Endothelial cell (in vitro differentiated cells): ENCODE measurements around the gene OSBPL10. TPM values are rescaled to one million over a fixed set of nuclear protein-coding genes. Genes with fewer than 3 reads are reported as not detected.

ENCODE experiments used
- DNase-seq: peaks from one replicate; pipeline ENCODE4 v3.0.0; 2021; ENCODE audit warnings: low spot score
- H3K27ac Mint-ChIP-seq: one replicate; pipeline ENCODE4 v1.8.0; 2021; ENCODE audit warnings: mixed read lengths, inconsistent platforms; ENCODE audit not compliant: unreplicated experiment
- H3K27me3 Mint-ChIP-seq: one replicate; pipeline ENCODE4 v1.8.0; 2021; ENCODE audit warnings: mild to moderate bottlenecking, moderate library complexity, mixed read lengths, inconsistent platforms; ENCODE audit not compliant: unreplicated experiment
- H3K36me3 Mint-ChIP-seq: one replicate; pipeline ENCODE4 v1.8.0; 2021; ENCODE audit warnings: mild to moderate bottlenecking, low read depth, mixed read lengths, inconsistent platforms; ENCODE audit not compliant: unreplicated experiment
- H3K4me1 Mint-ChIP-seq: one replicate; pipeline ENCODE4 v1.8.0; 2021; ENCODE audit warnings: mild to moderate bottlenecking, mixed read lengths, inconsistent platforms; ENCODE audit not compliant: unreplicated experiment
- H3K4me3 Mint-ChIP-seq: one replicate; pipeline ENCODE4 v1.8.0; 2021; ENCODE audit warnings: mild to moderate bottlenecking, mixed read lengths, inconsistent platforms; ENCODE audit not compliant: unreplicated experiment
- H3K9me3 Mint-ChIP-seq: one replicate; pipeline ENCODE4 v1.8.0; 2021; ENCODE audit warnings: mixed read lengths, inconsistent platforms; ENCODE audit not compliant: unreplicated experiment
- total RNA-seq: library from RNA; stranded (reverse); fragmentation: NEBNext Ultra II Directional; extraction: Animal tissue kit (Norgen Biotek cat#: 25700); gene quantifications from one replicate; pipeline ENCODE4 v1.2.1, GENCODE V29; 2021; ENCODE audit not compliant: unreplicated experiment
- TF ChIP-seq, protein P1 (sequence below): fragments of 200-600 bp; sonication (generic); IDR thresholded peaks from one replicate; pipeline ENCODE4 v1.5.0; 2021; ENCODE audit warnings: antibody characterized with exemption; ENCODE audit not compliant: unreplicated experiment

OSBPL10 gene
- total RNA-seq, 1 donor from 2014 or later: 61.0 TPM

GRCh38 chr3:31988271-31988670 lies 7.2 kb upstream of the OSBPL10 start:
- Mint-ChIP-seq H3K4me1 (no peaks in the 10 kb centered on the region), H3K9me3 (no peaks in the 10 kb centered on the region), H3K4me3 (no peak overlapping the region), H3K27me3 (no peaks in the 10 kb centered on the region), H3K36me3 (no peaks in the 10 kb centered on the region), H3K27ac (no peak overlapping the region)
- TF ChIP-seq, protein P1, sequence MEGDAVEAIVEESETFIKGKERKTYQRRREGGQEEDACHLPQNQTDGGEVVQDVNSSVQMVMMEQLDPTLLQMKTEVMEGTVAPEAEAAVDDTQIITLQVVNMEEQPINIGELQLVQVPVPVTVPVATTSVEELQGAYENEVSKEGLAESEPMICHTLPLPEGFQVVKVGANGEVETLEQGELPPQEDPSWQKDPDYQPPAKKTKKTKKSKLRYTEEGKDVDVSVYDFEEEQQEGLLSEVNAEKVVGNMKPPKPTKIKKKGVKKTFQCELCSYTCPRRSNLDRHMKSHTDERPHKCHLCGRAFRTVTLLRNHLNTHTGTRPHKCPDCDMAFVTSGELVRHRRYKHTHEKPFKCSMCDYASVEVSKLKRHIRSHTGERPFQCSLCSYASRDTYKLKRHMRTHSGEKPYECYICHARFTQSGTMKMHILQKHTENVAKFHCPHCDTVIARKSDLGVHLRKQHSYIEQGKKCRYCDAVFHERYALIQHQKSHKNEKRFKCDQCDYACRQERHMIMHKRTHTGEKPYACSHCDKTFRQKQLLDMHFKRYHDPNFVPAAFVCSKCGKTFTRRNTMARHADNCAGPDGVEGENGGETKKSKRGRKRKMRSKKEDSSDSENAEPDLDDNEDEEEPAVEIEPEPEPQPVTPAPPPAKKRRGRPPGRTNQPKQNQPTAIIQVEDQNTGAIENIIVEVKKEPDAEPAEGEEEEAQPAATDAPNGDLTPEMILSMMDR: no peak
- DNase-seq: no peak

GRCh38 chr3:31985831-31986230 lies 4.8 kb upstream of the OSBPL10 start:
- no peak overlapping the region for H3K4me3 Mint-ChIP-seq
- DNase-seq: no peak
- no peaks in the 10 kb centered on the region for H3K27me3 Mint-ChIP-seq
- TF ChIP-seq, protein P1: no peak
- no peak overlapping the region for H3K27ac Mint-ChIP-seq
- H3K9me3 Mint-ChIP-seq: no peaks in the 10 kb centered on the region
- H3K4me1 Mint-ChIP-seq: peaks cover 7% of the 10 kb centered on the region
- H3K36me3 Mint-ChIP-seq: no peaks in the 10 kb centered on the region

- H3K9me3 Mint-ChIP-seq: no peaks in the 10 kb centered on the region
- H3K4me3 Mint-ChIP-seq: no peak overlapping the region
- H3K27ac Mint-ChIP-seq: no peak overlapping the region
- H3K4me1 Mint-ChIP-seq: peaks cover 11% of the 10 kb centered on the region
- TF ChIP-seq, protein P1: no peak
- no peaks in the 10 kb centered on the region for H3K36me3 Mint-ChIP-seq
- no peak for DNase-seq
- H3K27me3 Mint-ChIP-seq: peaks cover 1% of the 10 kb centered on the region
Observed at GRCh38 chr3:31984321-31984720, 3.3 kb upstream of the OSBPL10 start.

GRCh38 chr3:31980530-31981205 lies 394 bp downstream of the OSBPL10 start:
- Mint-ChIP-seq H3K9me3 (no peaks in the 10 kb centered on the region), H3K4me1 (peaks cover 18% of the 10 kb centered on the region), H3K4me3 (peak overlapping the region; percentile 87), H3K36me3 (peaks cover 3% of the 10 kb centered on the region), H3K27ac (no peak overlapping the region), H3K27me3 (peaks cover 1% of the 10 kb centered on the region)
- TF ChIP-seq, protein P1: no peak
- DNase-seq: peak; percentile 70

DNA sequence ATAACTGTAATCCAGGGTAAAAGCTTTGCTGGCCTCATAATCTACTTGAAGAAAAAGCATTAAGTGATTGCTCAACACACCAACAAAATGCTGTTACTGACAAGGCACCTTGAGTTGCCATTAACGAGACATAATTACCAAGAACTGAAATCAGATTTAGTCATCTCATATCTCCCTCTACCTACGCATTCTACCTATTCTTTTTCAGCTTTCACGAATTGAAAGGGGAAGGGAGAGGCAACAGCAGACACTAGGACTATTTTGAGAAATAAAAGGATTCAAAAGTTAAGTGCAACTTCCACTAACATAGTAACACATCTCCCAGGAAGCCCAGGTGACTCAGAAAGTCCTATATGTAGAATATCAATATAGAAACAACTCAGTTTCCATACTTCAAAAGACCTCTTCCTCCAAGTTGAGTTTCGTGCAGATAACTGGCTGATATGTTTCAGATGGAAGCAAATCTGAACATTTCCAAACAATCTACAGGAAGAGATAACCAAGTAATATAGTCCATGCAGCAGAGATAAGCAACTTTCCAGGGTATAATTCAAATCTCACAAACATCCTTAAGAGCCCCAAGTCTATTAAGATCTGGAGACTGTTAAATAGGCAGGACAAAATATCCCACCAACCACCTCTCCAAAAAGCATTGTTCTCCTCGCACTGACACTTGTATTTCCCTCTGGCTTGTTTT lies 1.9 kb downstream of the OSBPL10 start:
- Mint-ChIP-seq H3K9me3 (no peaks in the 10 kb centered on the region), H3K27ac (no peak overlapping the region), H3K4me3 (peak overlapping the region; percentile 87), H3K36me3 (peaks cover 3% of the 10 kb centered on the region), H3K4me1 (peaks cover 20% of the 10 kb centered on the region), H3K27me3 (peaks cover 1% of the 10 kb centered on the region)
- TF ChIP-seq, protein P1: no peak
- no peak for DNase-seq
